ENCODE measurements around the gene ID1.

DNA sequence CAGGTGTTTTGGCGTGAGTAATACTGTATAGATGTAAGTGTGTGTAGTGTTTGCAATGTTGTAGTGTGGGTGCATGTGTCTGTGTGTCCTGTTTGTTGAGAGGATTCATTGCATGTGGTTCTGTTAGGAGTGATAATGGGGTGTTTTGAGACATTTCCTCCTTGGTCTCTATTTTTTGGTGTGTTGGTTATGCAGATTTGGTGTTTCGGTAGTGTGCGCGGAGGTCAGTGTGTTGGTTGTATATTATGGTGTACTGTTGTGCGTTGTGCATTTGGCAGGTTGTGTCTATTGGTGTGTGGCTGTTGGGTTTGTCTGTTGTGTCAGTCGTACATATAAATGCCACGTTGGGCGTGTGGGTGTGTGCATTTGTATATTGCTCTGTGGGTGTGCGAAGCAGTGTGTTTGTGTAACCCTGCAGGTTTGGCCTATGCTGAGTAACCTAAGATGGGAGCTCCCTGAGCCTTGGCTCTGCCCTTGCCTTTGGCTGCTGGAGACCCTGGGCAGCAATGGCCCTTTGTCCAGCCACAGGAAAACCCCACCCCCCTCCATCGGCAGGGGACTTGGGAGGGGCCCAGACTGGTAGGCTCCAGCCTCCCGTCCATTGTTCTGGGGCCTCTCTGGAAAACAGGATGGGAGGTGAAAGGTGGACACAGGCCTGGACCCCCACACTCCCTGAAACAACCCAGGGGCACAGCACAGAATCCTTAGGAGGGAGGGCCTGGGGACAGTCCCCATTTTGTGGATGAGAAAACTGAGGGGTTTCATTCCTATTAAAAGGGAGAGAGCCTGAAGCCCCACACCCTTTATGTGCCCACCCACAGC is 10.3 kb upstream of the ID1 start:
- no peak for TF ChIP-seq CTCF (IDR thresholded peaks at IDR 0.05; ENCODE audit: low read depth, low read length, poor library complexity, severe bottlenecking)
- TF ChIP-seq EZH2phosphoT487 (IDR thresholded peaks at IDR 0.05; ENCODE audit: borderline replicate concordance, low read length) = no peak

Data from DOHH2 (cell line).